Measurements from ENCODE around the gene UBL4A.

UBL4A gene

DNA sequence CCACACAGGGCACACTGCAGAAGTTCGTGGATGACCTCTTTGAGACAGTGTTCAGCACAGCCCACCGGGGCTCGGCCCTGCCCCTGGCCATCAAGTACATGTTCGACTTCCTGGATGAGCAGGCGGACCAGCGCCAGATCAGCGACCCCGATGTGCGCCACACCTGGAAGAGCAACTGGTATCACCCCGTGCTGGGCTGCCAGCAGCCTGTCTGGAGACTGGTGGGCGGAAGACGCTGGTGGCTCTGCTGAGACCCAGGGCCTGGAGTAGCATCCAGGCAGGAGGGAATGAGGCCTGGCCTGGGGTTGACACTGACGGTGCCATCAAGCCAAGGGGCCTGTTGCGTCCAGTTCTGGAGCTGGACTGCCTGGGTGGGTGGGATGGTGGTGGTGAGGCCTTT lies 16.0 kb downstream of the UBL4A start:
- ChIA-PET POLR2A (no interaction called here), CTCF (no interaction called here)
- no peak for DNase-seq
- over 99% methylated on average over 12 of the region's 14 CpGs for WGBS (ENCODE audit: insufficient coverage)
- no peaks in the 10 kb centered on the region for H3K4me1 ChIP-seq (ENCODE audit: control extremely low read depth in 1 of 4, control insufficient read depth in 4 of 4, insufficient read depth in 4 of 4, low read length in 3 of 4)
- H3K36me3 ChIP-seq (ENCODE audit: control insufficient read depth in 4 of 4, insufficient read depth in 4 of 4, low read length in 3 of 4), result peaks cover 0 to 7% (median 5%) of the 10 kb centered on the region in 4 experiments
- no peak overlapping the region for H3K4me3 ChIP-seq (ENCODE audit: control insufficient read depth in 1 of 7, extremely low read depth in 1 of 7, insufficient read depth in 4 of 7, low read depth in 2 of 7, low read length in 6 of 7)
- no peak overlapping the region for H3K27ac ChIP-seq (ENCODE audit: insufficient read depth in 1 of 2, low read depth in 1 of 2, low read length in 2 of 2, poor library complexity in 1 of 2, severe bottlenecking in 2 of 2)
- no peaks in the 10 kb centered on the region for H3K27me3 ChIP-seq (replicated peaks in 2 of 5; ENCODE audit: control insufficient read depth in 4 of 5, insufficient read depth in 5 of 5, low read length in 4 of 5)
- peaks cover 0 to 5% (median 0%) of the 10 kb centered on the region in 5 experiments for H3K9me3 ChIP-seq (ENCODE audit: control extremely low read depth in 1 of 5, control insufficient read depth in 4 of 5, insufficient read depth in 2 of 5, low read depth in 1 of 5, low read length in 4 of 5)

DNA sequence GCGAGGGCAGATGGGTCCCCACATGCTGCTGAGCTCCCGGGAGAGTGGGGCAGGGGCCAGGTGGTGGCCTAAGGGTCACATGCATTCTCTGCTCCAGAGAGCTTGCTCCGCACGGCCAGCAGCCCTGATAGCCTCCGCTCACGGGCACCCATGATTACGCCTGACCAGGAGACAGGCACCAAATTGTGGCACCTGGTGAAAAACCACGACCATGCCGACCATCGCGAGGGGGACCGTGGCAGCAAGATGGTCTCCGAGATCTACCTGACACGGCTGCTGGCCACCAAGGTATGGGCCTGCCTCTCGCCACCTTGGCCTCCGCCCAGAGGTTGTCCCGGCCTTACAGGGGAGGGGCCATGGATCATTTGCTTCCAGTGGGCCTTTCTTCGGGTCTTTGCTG lies 16.5 kb downstream of the UBL4A start:
- Histone ChIP-seq H3K27ac (ENCODE audit: insufficient read depth in 1 of 2, low read depth in 1 of 2, low read length in 2 of 2, poor library complexity in 1 of 2, severe bottlenecking in 2 of 2) (no peak overlapping the region), H3K9me3 (ENCODE audit: control extremely low read depth in 1 of 5, control insufficient read depth in 4 of 5, insufficient read depth in 2 of 5, low read depth in 1 of 5, low read length in 4 of 5) (peaks cover 0 to 5% (median 0%) of the 10 kb centered on the region in 5 experiments), H3K36me3 (ENCODE audit: control insufficient read depth in 4 of 4, insufficient read depth in 4 of 4, low read length in 3 of 4) (peaks cover 0 to 7% (median 5%) of the 10 kb centered on the region in 4 experiments), H3K4me3 (ENCODE audit: control insufficient read depth in 1 of 7, extremely low read depth in 1 of 7, insufficient read depth in 4 of 7, low read depth in 2 of 7, low read length in 6 of 7) (no peak overlapping the region), H3K27me3 (replicated peaks in 2 of 5; ENCODE audit: control insufficient read depth in 4 of 5, insufficient read depth in 5 of 5, low read length in 4 of 5) (no peaks in the 10 kb centered on the region), H3K4me1 (ENCODE audit: control extremely low read depth in 1 of 4, control insufficient read depth in 4 of 4, insufficient read depth in 4 of 4, low read length in 3 of 4) (no peaks in the 10 kb centered on the region)
- no peak for DNase-seq
- POLR2A ChIA-PET, result no interaction called here
- WGBS (ENCODE audit: insufficient coverage), result 98% methylated on average over 18 of the region's 18 CpGs
- CTCF ChIA-PET, result no interaction called here

DNA sequence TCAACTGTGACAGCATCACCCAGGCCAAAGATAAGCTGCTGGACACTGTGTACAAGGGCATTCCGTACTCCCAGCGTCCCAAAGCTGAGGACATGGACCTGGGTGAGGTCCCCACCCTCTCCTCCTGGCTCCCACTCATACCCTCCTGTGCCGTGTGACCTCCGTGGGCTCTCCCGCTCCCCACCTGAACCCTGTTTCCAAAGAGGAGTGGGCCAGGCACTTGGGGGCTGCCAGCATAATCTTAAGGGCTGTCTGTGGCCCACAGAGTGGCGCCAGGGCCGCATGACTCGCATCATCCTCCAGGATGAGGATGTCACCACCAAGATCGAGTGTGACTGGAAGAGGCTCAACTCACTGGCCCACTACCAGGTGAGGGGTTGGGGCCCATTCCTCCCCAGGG lies 17.3 kb downstream of the UBL4A start:
- Histone ChIP-seq H3K4me1 (ENCODE audit: control extremely low read depth in 1 of 4, control insufficient read depth in 4 of 4, insufficient read depth in 4 of 4, low read length in 3 of 4) (no peaks in the 10 kb centered on the region), H3K27ac (ENCODE audit: insufficient read depth in 1 of 2, low read depth in 1 of 2, low read length in 2 of 2, poor library complexity in 1 of 2, severe bottlenecking in 2 of 2) (no peak overlapping the region), H3K4me3 (ENCODE audit: control insufficient read depth in 1 of 7, extremely low read depth in 1 of 7, insufficient read depth in 4 of 7, low read depth in 2 of 7, low read length in 6 of 7) (no peak overlapping the region), H3K36me3 (ENCODE audit: control insufficient read depth in 4 of 4, insufficient read depth in 4 of 4, low read length in 3 of 4) (peaks cover 0 to 7% (median 5%) of the 10 kb centered on the region in 4 experiments), H3K9me3 (ENCODE audit: control extremely low read depth in 1 of 5, control insufficient read depth in 4 of 5, insufficient read depth in 2 of 5, low read depth in 1 of 5, low read length in 4 of 5) (peaks cover 0 to 5% (median 0%) of the 10 kb centered on the region in 5 experiments), H3K27me3 (replicated peaks in 2 of 5; ENCODE audit: control insufficient read depth in 4 of 5, insufficient read depth in 5 of 5, low read length in 4 of 5) (peaks cover 0 to 6% (median 0%) of the 10 kb centered on the region in 5 experiments)
- no peak for DNase-seq
- ChIA-PET CTCF (no interaction called here), POLR2A (no interaction called here)
- WGBS (ENCODE audit: insufficient coverage), result 92% methylated on average over 8 of the region's 9 CpGs

DNA sequence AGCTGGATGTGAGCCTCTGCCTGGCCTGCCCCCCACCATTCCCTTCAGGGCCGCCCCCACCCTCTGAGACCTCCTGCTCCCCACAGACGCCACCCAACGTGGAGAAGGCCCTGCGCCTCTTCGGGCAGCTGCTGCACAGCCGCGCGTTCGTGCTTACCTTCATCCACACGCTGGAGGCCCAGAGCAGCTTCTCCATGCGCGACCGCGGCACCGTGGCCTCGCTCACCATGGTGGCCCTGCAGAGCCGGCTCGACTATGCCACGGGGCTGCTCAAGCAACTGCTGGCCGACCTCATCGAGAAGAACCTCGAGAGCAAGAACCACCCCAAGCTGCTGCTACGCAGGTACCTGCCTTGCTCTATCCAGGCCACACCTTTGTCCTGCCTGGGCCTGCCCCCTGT lies 18.2 kb downstream of the UBL4A start:
- POLR2A ChIA-PET, result no interaction called here

DNA sequence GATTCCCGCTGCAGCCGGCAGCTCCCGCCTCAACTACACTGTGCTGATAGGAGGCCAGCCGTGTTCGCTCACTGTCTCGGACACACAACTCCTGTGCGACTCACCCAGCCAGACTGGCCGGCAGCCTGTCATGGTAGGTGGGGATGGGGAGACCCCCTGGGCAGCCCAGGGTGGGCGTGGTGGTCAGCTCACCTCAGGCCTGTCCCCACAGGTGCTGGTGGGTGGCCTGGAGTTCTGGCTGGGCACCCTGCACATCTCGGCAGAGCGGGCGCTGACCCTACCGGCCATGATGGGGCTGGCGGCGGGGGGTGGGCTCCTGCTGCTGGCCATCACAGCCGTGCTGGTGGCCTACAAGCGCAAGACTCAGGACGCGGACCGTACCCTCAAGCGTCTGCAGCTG lies 18.9 kb downstream of the UBL4A start:
- CTCF ChIA-PET, result no interaction called here
- 98% methylated on average over 18 of the region's 21 CpGs for WGBS (ENCODE audit: insufficient coverage)
- POLR2A ChIA-PET, result no interaction called here
- Histone ChIP-seq H3K36me3 (ENCODE audit: control insufficient read depth in 4 of 4, insufficient read depth in 4 of 4, low read length in 3 of 4) (peaks cover 0 to 7% (median 6%) of the 10 kb centered on the region in 4 experiments), H3K27me3 (replicated peaks in 2 of 5; ENCODE audit: control insufficient read depth in 4 of 5, insufficient read depth in 5 of 5, low read length in 4 of 5) (peaks cover 0 to 6% (median 0%) of the 10 kb centered on the region in 5 experiments), H3K4me3 (ENCODE audit: control insufficient read depth in 1 of 7, extremely low read depth in 1 of 7, insufficient read depth in 4 of 7, low read depth in 2 of 7, low read length in 6 of 7) (no peak overlapping the region), H3K9me3 (ENCODE audit: control extremely low read depth in 1 of 5, control insufficient read depth in 4 of 5, insufficient read depth in 2 of 5, low read depth in 1 of 5, low read length in 4 of 5) (peaks cover 0 to 5% (median 0%) of the 10 kb centered on the region in 5 experiments), H3K27ac (ENCODE audit: insufficient read depth in 1 of 2, low read depth in 1 of 2, low read length in 2 of 2, poor library complexity in 1 of 2, severe bottlenecking in 2 of 2) (no peak overlapping the region), H3K4me1 (ENCODE audit: control extremely low read depth in 1 of 4, control insufficient read depth in 4 of 4, insufficient read depth in 4 of 4, low read length in 3 of 4) (no peaks in the 10 kb centered on the region)
- DNase-seq, result no peak

More for the DNA sequence above, 18.2 kb downstream of the UBL4A start:
- Histone ChIP-seq H3K27me3 (replicated peaks in 2 of 5; ENCODE audit: control insufficient read depth in 4 of 5, insufficient read depth in 5 of 5, low read length in 4 of 5) (peaks cover 0 to 6% (median 0%) of the 10 kb centered on the region in 5 experiments), H3K4me3 (ENCODE audit: control insufficient read depth in 1 of 7, extremely low read depth in 1 of 7, insufficient read depth in 4 of 7, low read depth in 2 of 7, low read length in 6 of 7) (no peak overlapping the region), H3K36me3 (ENCODE audit: control insufficient read depth in 4 of 4, insufficient read depth in 4 of 4, low read length in 3 of 4) (peaks cover 0 to 7% (median 5%) of the 10 kb centered on the region in 4 experiments), H3K9me3 (ENCODE audit: control extremely low read depth in 1 of 5, control insufficient read depth in 4 of 5, insufficient read depth in 2 of 5, low read depth in 1 of 5, low read length in 4 of 5) (peaks cover 0 to 5% (median 0%) of the 10 kb centered on the region in 5 experiments), H3K27ac (ENCODE audit: insufficient read depth in 1 of 2, low read depth in 1 of 2, low read length in 2 of 2, poor library complexity in 1 of 2, severe bottlenecking in 2 of 2) (no peak overlapping the region), H3K4me1 (ENCODE audit: control extremely low read depth in 1 of 4, control insufficient read depth in 4 of 4, insufficient read depth in 4 of 4, low read length in 3 of 4) (no peaks in the 10 kb centered on the region)
- CTCF ChIA-PET, result no interaction called here
- 98% methylated on average over 23 of the region's 23 CpGs for WGBS (ENCODE audit: insufficient coverage)
- DNase-seq, result no peak

DNA sequence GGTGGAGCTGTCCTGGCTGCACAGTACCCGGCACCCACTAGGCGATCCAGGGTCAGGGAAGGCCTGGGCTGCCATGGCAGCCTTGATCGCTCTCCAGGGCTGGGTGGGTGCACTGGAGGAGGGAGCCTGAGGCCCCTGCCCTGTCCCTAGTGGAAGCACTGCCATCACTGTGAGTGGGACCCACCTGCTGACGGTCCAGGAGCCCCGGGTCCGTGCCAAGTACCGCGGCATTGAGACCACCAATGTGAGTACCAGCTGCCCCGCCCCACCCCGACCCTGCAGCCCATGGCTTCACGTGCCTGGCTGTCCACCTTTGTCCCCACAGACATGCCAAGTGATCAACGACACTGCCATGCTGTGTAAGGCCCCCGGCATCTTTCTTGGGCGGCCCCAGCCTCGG lies 19.5 kb downstream of the UBL4A start:
- CTCF ChIA-PET, result no interaction called here
- POLR2A ChIA-PET, result no interaction called here
- Histone ChIP-seq H3K27me3 (replicated peaks in 2 of 5; ENCODE audit: control insufficient read depth in 4 of 5, insufficient read depth in 5 of 5, low read length in 4 of 5) (peaks cover 0 to 6% (median 0%) of the 10 kb centered on the region in 5 experiments), H3K4me3 (ENCODE audit: control insufficient read depth in 1 of 7, extremely low read depth in 1 of 7, insufficient read depth in 4 of 7, low read depth in 2 of 7, low read length in 6 of 7) (no peak overlapping the region), H3K27ac (ENCODE audit: insufficient read depth in 1 of 2, low read depth in 1 of 2, low read length in 2 of 2, poor library complexity in 1 of 2, severe bottlenecking in 2 of 2) (no peak overlapping the region), H3K9me3 (ENCODE audit: control extremely low read depth in 1 of 5, control insufficient read depth in 4 of 5, insufficient read depth in 2 of 5, low read depth in 1 of 5, low read length in 4 of 5) (peaks cover 0 to 5% (median 0%) of the 10 kb centered on the region in 5 experiments), H3K36me3 (ENCODE audit: control insufficient read depth in 4 of 4, insufficient read depth in 4 of 4, low read length in 3 of 4) (peaks cover 0 to 9% (median 7%) of the 10 kb centered on the region in 4 experiments), H3K4me1 (ENCODE audit: control extremely low read depth in 1 of 4, control insufficient read depth in 4 of 4, insufficient read depth in 4 of 4, low read length in 3 of 4) (no peaks in the 10 kb centered on the region)
- no peak for DNase-seq
- WGBS (ENCODE audit: insufficient coverage), result 89% methylated on average over 15 of the region's 15 CpGs

DNA sequence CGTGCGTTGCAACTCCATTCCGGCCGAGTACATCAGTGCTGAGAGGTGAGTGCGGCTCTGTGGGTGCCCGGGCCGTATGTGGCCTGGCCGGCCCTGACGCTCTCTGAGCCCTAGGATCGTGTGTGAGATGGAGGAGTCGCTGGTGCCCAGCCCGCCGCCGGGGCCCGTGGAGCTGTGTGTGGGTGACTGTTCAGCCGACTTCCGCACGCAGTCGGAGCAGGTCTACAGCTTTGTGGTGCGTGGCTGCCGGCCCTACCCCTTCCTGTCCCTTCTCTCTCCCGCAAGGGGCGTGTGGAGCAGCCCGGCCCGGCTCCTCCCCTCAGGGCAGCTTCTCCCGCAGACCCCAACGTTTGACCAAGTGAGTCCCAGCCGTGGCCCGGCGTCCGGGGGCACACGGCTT lies 20.4 kb downstream of the UBL4A start:
- H3K27me3 ChIP-seq (replicated peaks in 2 of 5; ENCODE audit: control insufficient read depth in 4 of 5, insufficient read depth in 5 of 5, low read length in 4 of 5), result peaks cover 0 to 11% (median 0%) of the 10 kb centered on the region in 5 experiments
- peaks cover 0 to 5% (median 0%) of the 10 kb centered on the region in 5 experiments for H3K9me3 ChIP-seq (ENCODE audit: control extremely low read depth in 1 of 5, control insufficient read depth in 4 of 5, insufficient read depth in 2 of 5, low read depth in 1 of 5, low read length in 4 of 5)
- no peak overlapping the region for H3K27ac ChIP-seq (ENCODE audit: insufficient read depth in 1 of 2, low read depth in 1 of 2, low read length in 2 of 2, poor library complexity in 1 of 2, severe bottlenecking in 2 of 2)
- ChIA-PET POLR2A (no interaction called here), CTCF (no interaction called here)
- peaks cover 0 to 13% (median 7%) of the 10 kb centered on the region in 4 experiments for H3K36me3 ChIP-seq (ENCODE audit: control insufficient read depth in 4 of 4, insufficient read depth in 4 of 4, low read length in 3 of 4)
- no peaks in the 10 kb centered on the region for H3K4me1 ChIP-seq (ENCODE audit: control extremely low read depth in 1 of 4, control insufficient read depth in 4 of 4, insufficient read depth in 4 of 4, low read length in 3 of 4)
- WGBS (ENCODE audit: insufficient coverage), result 92% methylated on average over 26 of the region's 32 CpGs
- H3K4me3 ChIP-seq (ENCODE audit: control insufficient read depth in 1 of 7, extremely low read depth in 1 of 7, insufficient read depth in 4 of 7, low read depth in 2 of 7, low read length in 6 of 7), result no peak overlapping the region
- no peak for DNase-seq
